Fibroblast of mammary gland (primary cell): ENCODE results near the gene TRAPPC2.

Source experiments
- DNase-seq: peaks from one replicate; pipeline ENCODE4 v3.0.0-alpha.2; 2010; ENCODE audit warnings: low read depth
- H3K4me3 ChIP-seq: 2 replicates; pipeline ENCODE4 v1.5.1; 2011; ENCODE audit warnings: low read depth, mild to moderate bottlenecking, low read length, moderate library complexity; ENCODE audit not compliant: control insufficient read depth
- TF ChIP-seq, protein P1 (sequence below): conservative IDR thresholded peaks from 2 replicates; pipeline ENCODE4 v1.5.1; 2011; ENCODE audit warnings: low read depth, low read length, inconsistent platforms; ENCODE audit not compliant: control insufficient read depth, insufficient read depth

The TRAPPC2 gene

DNA sequence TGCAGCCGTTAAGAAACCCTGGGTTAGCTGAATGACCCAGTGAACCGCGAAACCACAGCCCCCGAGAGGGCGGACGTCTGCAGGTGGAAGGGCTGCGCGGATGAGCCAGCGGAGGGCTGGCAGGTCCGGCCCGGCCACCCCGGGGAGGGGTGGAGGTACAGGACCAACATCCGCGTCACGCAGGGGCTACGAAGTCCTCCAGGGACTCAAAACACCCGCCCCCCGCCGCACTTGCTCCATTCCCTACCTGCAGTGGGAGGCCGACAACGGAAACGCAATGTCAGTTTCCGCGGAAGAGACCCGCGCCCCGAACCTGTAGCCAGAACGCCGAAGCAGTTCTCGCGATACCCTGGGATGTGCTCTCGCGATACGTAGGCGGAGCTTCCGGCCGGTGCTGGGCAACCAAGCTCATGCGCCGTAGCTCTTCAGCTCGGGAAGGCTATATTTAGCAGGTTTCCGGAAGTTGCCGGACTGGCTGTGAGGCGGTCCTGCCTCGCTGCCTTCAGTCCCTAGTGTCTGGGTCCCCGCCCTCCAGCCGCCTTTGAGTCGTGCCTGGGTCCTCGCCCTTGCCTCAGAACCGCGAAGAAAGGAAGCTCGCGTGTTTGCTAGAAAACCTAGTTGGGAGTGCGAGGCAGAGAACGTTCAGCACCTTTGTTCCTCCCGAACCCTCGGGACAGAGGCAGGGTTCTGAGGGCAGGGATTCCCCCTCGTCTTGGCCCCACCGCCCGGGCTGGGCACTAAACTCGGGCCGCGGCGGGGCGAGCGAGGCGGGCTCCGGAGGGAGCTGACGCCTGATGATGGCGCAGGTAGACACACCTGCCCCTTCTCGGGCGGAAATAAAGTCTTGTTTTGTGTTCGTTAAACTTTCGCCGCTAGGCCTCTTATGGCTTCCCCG, at the start of gene TRAPPC2, which contains the start of gene OFD1:
Gene TRAPPC2, minus strand, starts transcription at position 343 of the 895 bp plus-strand sequence. CDS start 14,657 bp downstream, outside the sequence.
Gene OFD1, plus strand, starts transcription at position 471 of the 895 bp plus-strand sequence. Its CDS starts 324 bp downstream, at position 795.
- TF ChIP-seq, protein P1, sequence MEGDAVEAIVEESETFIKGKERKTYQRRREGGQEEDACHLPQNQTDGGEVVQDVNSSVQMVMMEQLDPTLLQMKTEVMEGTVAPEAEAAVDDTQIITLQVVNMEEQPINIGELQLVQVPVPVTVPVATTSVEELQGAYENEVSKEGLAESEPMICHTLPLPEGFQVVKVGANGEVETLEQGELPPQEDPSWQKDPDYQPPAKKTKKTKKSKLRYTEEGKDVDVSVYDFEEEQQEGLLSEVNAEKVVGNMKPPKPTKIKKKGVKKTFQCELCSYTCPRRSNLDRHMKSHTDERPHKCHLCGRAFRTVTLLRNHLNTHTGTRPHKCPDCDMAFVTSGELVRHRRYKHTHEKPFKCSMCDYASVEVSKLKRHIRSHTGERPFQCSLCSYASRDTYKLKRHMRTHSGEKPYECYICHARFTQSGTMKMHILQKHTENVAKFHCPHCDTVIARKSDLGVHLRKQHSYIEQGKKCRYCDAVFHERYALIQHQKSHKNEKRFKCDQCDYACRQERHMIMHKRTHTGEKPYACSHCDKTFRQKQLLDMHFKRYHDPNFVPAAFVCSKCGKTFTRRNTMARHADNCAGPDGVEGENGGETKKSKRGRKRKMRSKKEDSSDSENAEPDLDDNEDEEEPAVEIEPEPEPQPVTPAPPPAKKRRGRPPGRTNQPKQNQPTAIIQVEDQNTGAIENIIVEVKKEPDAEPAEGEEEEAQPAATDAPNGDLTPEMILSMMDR = no peak
- peak; percentile 95 for DNase-seq
- peak within 1 kb of the TSS; percentile 91 for H3K4me3 ChIP-seq

- no peak for DNase-seq
- H3K4me3 ChIP-seq = no peak overlapping the region
- TF ChIP-seq, protein P1 = no peak
Measured at GRCh38 chrX:13780868-13781427, 46.5 kb upstream of the TRAPPC2 start.

DNA sequence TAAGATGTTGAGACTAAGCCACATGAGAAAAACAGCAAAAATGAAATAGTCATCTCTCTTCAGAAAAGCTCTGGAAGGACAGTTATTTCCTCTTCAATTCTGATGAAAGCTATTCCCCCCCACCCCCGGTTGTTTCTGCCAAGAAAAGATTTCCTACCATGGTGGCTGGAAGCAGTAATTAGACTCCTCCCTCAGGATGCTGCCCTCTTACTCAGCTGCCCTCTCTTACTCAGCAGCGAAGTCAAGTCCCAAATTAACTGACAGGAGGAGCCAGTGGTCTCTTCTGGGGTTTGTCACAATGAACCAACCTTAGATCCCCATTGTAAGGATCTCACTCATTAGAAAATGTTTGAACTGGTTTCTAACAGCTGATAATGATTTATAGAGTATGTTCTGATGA, 44.5 kb upstream of the TRAPPC2 start:
- peak; percentile 80 for DNase-seq
- H3K4me3 ChIP-seq = no peak overlapping the region
- TF ChIP-seq, protein P1 = no peak

- DNase-seq = no peak
- H3K4me3 ChIP-seq = no peak overlapping the region
Measured at GRCh38 chrX:13776387-13776786, 42.0 kb upstream of the TRAPPC2 start.

GRCh38 chrX:13775837-13776236, 41.4 kb upstream of the TRAPPC2 start:
- no peak overlapping the region for H3K4me3 ChIP-seq
- DNase-seq = no peak
- TF ChIP-seq, protein P1 = no peak

More at GRCh38 chrX:13776387-13776786, 42.0 kb upstream of the TRAPPC2 start:
- TF ChIP-seq, protein P1 = no peak

DNA sequence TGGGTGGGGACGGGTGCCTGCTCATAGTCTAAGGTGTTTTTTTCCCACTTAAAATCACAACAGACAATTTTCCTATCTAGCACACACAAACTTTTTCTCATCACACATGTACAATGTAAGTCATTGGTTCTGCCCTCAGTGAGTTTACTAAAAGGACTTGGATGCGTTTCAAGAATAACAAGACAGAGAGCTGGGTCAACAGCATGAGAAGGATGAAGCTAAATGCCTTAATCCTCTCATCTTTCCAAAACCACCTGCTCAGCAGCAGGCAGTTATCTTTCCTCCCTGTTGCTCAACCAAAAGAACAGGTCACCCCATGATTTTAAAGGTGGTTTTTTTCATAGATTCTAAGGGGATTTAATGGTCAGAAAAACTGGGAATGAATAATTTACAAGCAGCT, 40.3 kb upstream of the TRAPPC2 start:
- no peak overlapping the region for H3K4me3 ChIP-seq
- peak; percentile 49 for DNase-seq
- TF ChIP-seq, protein P1 = no peak
